NCI-H2171 (cell line): ENCODE measurements around the gene DDX1.

ENCODE experiments used
- DNase-seq: peaks from one replicate; lab custom pipeline; 2025; lab: John Stamatoyannopoulos, UW

Gene DDX1

GRCh38 chr2:15664273-15665066, 72.8 kb downstream of the DDX1 start:
- DNase-seq: no peak

GRCh38 chr2:15665067-15665942, 73.6 kb downstream of the DDX1 start:
- no peak for DNase-seq

GRCh38 chr2:15665943-15666460, 74.3 kb downstream of the DDX1 start:
- DNase-seq: no peak

- DNase-seq: no peak
These were observed 75.5 kb downstream of the DDX1 start for GRCh38 chr2:15666861-15667808.

DNA sequence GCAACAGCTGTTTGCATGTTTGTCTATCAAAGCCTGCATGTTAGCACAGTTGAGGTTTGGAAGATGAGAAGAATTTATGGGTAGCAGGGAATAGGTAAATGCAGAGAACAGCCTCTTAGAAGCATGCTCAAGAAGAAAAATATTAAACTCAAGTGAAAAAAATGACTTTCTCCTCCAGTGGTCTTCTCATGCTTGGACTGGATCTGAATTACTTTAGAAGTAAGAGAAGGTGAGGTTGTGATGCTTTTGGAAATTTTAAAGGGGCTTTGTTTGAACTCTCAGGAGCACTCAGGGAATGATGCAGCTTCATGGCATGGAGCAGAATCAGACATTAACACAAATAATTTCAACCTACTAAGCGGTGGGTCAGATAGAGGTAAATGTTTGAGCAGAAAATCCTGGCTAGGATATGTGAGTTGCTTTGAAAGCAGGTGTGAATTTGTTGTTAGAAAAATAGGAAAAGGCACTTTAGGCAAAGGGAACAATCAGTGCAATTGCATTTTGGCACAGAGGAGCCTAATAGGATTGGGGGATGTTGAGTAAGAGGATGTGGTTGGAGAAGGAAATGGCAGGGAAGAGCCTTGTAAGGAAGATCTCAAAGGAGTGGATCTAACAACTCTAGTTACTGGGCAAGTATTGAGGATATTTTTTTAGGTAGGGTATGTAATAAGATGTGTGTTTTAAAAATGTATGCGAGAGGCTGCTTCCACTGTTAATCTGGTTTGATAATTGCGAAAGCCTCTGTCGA, 76.3 kb downstream of the DDX1 start:
- DNase-seq: no peak

GRCh38 chr2:15668611-15669305, 77.1 kb downstream of the DDX1 start:
- no peak for DNase-seq

DNA sequence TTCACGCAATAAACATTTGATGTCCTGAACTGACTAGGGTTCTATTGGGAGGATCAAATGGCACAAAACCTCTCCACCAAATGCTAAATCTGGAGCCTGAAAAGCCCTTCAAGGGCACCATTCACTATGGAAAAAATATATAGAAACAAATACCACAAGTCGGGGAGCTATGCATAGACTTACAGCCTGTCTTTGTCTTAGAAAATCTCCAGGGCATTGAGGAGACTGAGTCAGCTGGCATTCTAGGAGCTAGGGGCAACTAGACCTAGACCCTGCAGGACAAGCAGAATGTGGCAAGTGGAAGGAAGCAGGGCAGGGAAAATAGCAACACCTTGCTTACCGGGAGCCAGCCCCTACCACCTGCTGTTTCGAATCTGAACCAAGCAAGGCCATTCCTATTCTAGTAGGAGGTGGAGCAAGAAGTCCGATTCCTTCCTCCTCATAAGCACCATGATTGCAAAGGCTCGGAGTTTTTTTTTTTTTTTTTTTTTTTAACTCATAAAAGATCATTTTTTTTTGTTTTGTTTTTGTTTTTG, 77.8 kb downstream of the DDX1 start:
- DNase-seq: no peak

GRCh38 chr2:15670469-15670868, 78.8 kb downstream of the DDX1 start:
- DNase-seq: no peak

GRCh38 chr2:15670981-15671380, 79.3 kb downstream of the DDX1 start:
- no peak for DNase-seq

GRCh38 chr2:15671409-15671808, 79.7 kb downstream of the DDX1 start:
- DNase-seq: no peak

DNA sequence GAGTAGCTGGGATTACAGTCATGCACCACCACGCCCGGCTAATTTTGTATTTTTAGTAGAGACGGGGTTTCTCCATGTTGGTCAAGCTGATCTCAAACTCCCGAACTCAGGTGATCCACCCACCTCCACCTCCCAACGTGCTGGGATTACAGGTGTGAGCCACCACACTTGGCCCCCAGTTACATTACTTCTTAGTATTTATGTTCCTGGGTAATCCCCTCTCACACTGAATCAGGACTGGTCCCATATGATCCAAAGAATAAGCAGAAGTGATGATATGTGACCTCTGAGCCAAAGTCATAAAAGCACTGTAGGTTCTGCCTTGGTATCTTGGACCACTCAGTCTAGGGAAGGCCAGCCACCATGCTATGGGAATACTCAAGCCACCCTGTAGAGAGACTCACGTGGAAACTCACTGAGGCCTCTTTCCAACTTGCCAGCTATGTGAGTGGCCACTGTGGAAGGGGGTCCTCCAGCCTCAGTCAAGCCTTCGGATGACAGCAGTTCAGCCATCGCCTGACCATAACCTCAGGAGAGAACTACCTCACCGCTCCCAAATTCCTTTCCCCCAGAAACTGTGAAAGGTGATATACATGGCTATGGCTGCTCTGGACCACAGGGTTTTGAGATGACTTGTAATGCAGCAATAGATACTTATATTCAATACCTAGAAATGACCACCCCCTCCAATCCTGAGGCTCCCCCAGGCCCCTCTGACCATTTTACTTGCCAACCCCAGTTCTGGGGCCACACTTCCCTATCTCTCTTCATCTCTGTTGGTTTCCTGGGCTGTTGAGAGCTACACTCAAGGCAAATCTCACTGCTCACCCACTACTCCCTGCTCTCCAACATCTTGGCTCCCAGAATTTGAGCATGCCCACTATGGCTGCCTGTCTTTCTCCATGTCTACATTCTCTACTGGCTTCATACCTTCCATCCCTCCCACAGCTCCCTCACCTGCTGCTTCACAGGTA, 80.5 kb downstream of the DDX1 start:
- no peak for DNase-seq

DNA sequence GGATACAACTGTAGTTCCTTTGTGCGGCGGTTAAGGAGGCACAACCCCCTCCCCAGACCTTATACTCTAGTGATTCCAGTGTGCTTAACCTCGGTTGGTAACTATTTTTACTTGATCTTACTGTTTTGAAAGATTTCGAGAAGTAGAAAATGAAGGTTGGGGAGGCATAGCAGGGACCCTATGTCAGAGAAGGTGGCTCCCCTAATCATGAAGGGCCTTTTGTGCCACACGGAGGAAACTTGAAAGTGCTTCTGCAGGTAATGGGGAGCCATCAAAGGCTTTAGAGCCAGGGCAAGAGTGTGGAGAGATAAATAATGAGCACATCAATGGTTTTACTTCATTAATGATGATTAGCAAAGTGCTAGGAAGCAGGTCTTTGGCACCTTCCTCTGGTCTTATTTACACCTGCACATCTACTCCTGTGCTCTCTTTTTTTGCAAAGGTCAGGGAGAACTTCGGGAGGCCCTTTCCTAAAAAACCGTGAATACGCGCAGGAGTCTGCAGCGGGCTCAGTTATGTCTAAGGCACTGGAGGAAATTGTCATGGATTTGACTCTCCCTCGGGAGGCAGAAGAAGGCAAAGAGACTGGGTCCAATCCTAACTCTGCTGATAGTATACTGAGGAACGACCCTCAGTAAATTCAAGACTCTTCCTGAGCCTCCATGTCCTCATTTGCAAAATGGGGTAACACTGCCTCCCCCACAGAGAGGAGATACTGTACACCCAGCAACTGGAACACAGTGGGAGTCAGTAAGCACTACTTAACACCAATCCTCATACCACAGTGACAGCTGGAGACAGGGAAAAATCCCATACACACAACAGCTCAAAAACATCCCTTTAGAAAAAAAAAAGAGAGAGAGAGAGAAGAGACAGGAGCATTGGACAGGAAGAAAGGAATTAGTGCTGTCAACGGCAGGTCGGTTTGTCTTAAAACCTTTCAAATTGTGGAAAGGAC, 81.6 kb downstream of the DDX1 start:
- DNase-seq: no peak

DNA sequence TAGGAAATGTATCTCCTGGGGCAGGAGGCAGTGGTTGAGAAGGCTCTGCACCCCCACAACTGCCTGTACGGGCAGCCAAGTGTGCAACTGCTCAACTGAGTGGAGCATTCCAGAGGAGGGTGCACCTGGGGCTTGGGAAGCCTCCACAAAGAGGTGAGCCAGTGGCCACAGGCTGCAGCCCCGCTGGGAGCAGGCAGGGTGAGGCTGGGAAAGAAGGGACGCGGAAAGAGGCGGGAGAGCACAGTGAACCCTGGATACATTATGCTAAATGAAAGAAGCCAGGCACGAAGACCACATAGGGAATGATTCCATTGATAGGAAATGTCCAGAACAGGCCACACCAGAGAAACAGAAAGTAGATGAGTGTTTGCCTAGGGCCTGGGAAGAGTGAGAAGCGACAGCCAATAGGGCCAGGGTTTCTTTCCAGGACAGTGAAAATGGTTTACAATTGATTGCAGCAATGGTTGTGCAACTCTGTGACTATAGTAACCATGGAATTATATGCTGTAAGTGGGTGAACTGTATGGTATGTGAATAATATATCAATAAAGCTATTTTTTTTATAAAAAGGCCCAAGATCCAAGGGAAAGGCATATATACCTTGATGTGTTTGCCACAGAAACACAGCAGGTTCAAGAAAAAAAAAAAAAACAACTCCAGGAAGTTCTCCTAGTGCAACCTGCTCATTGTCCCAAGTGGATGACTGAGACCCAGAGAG, 82.4 kb downstream of the DDX1 start:
- DNase-seq: no peak

GRCh38 chr2:15674637-15675455, 83.2 kb downstream of the DDX1 start:
- DNase-seq: no peak

DNA sequence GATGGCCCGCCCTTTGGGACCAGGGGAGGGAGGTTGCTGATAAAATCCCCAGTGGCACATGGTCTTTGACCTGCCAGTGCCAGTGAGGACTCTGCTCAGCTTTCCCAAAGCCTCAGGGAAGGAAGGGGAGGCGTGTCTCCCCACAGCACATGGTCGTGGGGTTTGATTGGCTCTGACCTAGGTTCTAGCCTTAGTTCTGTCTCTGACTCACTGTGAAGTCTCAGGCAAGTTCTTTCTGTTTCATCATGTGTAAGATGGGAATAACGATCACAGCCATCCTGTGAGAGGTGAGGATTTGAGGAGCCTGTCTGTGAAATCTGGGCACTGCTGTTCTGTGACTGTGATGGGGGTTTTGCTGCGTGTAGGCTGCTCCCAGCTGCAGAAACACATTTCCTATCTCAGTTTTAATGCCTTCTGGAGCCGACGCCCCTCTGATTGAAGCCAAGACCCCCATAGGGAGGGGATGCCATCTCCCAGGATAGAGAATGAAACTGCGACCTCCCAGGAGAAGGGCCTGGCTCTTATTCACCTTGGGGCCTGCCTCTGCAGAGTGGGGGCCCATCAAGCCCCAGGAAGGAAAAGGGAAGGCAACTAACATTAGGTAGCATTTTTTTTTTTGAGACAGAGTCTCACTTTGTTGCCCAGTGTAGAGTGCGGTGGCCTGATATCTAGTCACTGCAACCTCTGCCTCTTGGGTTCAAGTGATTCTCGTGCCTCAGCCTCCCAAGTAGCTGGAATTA, 84.0 kb downstream of the DDX1 start:
- DNase-seq: no peak
